ENCODE measurements around the gene CHD2.

CHD2 gene

DNA sequence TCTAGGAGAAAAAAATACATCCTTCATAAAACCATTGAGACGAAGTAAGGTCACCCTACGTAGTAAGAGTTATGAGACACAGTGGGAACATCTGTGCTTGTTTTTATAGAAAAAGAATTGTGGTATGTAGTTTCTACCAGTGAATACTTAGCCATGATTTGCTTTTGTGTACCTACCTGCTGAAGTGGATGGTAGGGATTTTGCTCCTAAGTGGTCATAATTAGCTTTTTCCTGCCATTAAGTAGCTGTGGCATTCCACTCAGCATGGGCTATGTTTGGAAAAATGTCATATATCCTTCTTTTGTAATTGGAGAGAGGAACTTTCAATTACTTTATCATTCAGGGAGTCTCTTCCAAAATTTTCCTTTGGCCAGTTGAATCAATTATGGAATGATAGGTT, 63.7 kb downstream of the CHD2 start:
- peak in 2 of 3 experiments; percentile 10 to 71 for DNase-seq

DNA sequence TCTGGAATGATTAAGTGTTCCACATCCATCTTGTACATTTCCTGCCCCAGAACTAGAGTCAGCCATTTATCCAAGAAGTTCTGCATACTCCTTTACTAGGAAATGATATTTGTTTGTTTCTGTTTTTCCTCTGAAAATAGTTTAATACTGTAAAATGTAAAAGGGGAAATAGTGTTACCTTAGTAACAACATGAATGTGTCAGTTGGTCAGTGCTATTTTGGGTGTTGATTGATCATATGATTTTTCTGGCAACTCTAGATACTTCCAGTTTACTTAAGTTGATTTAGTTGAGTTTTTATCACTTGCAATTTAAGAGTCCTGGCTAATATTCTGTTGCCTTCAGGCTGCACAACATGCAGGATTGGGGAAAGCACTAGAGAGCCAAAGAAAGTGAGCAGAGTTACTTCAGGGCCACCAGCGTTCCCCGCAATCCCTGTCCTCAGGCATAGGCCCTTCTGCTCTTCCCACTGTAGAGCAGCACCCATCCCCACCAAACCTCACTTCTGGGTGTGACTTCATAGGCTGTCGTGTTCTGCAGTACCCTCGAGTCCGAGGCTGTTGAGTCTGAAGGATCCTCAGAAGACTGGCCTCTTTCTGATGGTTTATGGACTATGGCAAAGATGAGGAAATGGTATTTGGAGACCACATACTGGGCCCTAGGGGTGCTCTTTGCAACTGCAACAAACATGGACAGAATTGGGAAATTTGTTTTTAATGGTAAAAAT, 69.0 kb downstream of the CHD2 start:
- DNase-seq, result no peak

DNA sequence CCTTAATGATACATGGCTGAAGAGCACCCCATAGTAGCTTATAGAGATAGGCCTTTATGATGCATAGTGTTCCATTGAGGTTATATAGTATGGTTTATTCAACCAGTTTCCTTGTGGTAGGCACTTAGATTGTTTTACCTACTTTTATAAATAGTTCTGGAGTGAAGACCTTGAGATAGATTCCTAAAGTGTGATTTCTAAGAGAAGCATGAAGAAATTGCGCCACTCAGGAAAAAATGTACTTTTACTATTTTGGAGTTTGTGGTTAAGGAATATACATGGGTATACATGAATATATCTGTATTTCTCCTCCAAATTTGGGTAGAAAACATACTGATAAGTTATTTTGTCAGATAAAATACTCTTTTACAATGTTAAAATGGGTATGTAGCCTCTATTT, 70.5 kb downstream of the CHD2 start:
- no peak for DNase-seq

DNA sequence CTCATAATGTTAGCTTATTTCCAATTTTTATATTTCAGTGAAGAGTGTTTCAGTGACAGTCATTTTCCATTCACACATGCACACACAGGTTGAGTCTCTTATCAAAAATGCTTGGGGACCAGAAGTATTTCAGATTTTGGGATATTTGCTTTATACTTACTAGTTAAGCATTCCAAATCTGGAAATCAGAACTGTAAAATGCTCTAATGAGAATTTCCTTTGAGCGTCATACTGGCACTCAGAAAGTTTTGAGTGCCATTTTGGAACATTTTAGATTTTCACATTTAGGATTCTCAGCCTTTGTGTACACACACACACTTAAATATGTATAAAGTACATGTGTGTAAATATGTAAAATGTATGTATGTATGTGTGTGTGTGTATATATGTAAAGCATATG, 71.0 kb downstream of the CHD2 start:
- DNase-seq, result no peak

DNA sequence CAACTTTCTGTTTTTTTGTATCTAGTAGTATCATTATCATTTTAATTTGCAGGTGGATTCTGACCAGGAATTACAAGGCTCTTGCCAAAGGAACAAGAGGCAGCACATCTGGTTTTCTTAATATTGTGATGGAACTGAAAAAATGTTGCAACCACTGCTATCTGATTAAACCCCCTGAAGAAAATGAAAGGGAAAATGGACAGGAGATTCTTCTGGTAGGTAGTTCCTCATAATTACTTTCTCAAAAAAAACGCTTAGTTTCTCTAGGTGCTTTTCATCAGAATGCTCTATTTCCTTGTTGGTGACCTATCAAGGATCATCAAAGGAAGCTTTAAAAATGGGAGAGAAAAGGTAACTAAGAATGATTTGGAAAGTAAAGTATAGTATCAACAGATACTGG, 71.6 kb downstream of the CHD2 start:
- no peak for DNase-seq

DNA sequence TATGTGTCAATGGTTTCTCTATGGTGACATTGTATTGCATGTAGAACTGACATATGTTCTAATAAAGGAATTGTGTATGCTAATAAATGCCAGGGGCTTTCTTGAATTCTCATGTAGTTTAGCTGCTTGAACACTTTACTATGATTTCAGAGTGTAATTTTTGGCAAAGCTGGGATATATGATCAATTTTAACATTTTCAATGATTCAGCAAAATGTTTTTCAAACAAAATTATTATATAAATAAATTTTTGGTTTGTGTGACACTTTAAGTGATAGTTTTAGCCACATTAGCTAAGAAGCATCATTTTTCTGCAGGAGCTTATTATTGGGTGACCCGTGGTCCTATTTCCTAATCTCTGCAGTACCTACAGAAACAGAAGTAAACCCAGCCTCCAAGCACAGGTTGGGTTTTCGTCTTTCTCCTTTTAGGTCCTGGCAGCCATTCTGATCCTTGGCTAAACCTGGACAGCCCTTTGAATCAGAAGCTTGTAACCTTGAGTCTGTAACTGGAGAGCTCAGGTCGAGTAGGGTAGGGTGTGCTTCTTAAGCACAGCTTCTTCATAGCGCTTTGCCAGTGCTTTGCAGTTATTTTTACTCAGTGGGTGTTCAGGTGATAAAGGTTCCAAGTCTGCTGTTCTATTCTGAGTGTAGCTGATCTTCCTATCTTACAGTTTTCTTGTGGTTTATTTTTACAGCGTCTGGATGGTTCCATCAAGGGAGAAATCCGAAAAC, 74.2 kb downstream of the CHD2 start:
- no peak for DNase-seq

DNA sequence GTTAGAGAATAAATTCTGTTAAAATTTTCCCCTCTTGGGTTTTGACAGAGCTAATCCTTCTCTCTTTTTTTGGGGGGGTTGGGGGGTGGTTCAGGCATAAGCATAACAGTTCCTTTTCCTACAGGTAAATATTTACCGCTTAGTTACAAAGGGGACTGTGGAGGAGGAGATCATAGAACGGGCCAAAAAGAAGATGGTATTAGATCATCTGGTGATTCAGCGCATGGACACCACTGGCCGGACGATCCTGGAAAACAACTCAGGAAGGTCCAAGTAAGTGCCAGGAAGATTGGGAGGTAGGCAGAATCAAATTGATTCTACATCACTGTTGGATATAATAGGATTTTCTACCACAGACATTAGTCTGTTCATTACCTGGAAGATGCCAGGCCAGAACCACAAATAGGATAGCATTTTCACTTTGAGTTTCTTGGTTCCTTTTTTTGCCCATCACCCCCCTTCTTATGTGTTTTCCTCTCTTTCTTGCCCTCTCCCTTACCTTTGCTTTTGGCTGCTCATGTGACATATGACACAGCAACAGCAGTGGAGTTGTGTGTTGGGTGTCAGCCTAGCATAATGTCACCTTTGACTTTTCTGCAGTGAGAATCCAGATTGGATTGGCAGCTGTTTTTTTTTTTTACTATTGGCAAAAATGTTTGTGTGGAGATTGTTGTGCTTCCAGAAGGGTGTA, 79.0 kb downstream of the CHD2 start:
- DNase-seq, result no peak

DNA sequence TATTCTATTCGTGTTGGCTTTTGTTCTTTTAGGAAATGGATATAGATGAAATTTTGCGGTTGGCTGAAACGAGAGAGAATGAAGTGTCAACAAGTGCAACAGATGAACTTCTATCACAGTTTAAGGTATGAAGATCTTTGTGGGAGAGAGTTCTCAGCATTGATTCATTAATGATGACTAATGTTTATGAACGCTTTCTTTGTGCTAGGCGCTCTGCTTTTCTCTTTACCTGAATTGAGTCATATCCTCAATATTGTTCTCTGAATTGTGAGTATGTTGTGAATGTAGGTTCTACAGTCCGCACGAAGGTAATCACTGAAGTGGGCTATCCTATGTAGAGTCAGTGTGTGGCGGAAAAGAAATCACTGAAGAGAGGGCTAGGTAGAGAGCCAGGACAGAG, 81.2 kb downstream of the CHD2 start:
- no peak for DNase-seq

DNA sequence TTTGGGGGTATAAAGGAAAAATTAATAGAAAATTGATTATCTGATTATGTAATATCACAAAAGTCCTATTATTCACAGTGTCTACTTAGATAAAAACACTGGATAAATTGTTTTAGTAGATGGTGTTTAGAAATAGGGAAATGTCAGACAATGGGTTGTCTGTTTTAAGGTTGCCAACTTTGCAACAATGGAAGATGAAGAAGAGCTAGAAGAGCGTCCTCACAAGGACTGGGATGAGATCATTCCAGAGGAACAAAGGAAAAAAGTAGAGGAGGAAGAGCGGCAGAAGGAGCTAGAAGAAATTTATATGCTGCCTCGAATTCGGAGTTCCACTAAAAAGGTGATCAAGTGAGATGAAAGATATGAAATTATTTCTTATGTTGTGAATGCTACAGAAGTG, 84.0 kb downstream of the CHD2 start:
- no peak for DNase-seq

DNA sequence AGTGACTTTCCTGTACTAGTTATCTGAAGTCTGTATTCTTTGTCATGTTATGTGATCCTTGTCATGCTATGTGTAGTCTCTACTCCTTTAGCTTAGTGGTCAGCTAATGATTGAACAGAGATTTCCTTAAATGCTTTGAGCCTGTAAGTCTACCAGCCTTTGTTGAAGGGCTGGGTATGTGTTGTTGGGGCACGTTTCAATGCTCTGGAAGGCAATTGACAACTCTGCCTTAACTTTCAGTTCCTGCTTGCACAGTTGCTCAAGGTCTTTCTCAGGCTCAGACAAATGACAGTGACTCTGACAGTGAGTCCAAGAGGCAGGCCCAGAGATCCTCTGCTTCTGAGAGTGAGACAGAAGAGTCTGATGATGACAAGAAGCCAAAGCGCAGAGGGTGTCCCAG, 89.3 kb downstream of the CHD2 start:
- no peak for DNase-seq

DNA sequence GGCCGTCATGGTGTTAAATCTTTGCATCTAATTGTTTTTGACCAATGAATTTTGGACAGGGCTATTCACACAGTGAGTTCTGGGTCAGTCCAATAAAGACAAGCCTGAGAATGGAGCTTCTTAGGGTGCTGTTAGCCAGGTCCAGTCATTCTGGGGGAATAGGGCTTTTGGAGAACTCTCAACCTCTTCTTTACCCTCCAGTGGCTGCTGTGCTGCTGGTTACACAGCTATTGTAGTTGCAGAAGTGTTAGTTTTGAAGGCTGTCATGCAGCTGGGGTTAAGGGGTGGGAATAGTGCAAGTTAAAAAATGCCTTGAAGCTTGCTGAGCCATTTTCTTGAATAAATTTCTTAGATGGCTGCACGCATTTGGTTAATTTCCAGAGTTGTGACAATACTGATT, 89.9 kb downstream of the CHD2 start:
- no peak for DNase-seq

DNA sequence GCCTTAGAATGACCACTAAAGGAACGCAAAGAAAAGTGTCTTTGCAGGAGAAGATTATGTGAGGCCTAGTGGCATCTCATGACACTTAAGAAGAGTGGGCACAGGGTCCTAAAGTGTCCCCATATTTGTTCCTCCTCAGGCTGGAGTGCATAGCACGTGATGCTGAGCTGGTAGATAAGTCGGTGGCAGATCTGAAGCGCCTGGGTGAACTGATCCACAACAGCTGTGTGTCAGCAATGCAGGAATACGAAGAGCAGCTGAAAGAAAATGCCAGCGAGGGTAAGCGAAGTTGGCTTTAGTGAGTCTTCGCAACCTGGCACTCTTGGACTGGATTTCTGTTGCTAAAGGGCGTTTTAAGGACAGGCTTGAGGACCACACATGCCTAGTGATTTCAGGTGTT, 92.6 kb downstream of the CHD2 start:
- DNase-seq, result no peak

DNA sequence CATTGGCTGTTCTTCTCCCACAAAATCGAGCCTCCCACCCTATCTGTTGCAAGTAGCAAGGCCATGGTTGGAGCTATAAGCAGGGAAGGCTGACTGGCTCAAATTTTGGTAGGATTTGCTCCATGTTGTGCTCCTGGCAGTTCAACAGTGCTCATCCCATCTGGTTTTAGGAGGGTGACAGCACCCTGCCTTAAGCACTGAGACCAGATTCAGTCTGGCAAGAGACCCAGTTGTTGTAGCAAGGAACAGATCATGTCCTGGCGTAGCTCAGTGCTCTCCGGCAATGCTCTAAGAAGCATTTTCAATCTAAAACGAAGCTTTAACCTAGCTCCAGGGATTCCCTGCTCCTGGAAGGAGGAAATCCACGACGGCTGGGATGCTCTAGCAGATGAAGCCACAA, 97.7 kb downstream of the CHD2 start:
- no peak for DNase-seq

DNA sequence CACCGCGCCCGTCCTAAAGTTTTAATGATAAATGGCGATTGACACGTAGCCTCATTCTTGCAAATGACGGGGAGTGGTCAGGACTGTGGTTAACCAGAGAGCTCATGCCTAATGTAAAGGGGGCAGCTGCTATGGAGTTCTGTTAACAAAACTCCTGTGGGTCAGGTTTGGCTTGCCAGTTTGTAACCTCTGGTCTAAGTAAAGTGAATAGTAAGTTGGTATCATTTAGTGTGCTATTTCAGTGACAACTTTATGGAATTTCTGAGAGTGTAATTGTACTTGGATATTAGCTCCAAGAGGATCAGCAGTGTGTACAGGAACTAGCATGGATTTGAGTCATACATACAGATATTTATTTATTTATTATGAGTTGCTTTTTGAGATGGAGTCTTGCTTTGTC, 101.0 kb downstream of the CHD2 start:
- no peak for DNase-seq

DNA sequence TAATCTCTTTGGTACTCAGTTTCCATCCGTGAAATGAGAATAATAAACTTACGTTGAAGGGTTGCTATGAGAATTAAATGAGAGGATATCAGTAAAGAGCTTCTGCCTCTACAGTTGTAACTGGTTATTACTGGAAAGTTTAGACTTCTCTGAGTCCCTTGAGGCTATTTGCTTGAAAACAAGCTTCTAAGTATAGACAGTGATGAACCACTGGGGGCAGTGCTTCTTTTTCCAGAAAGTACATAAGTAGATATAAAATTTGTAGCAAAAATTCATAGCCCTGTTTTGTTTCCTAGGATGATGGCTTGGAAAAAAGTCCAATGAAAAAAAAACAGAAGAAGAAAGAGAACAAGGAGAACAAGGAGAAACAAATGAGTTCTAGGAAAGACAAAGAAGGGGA, 101.8 kb downstream of the CHD2 start:
- no peak for DNase-seq

DNA sequence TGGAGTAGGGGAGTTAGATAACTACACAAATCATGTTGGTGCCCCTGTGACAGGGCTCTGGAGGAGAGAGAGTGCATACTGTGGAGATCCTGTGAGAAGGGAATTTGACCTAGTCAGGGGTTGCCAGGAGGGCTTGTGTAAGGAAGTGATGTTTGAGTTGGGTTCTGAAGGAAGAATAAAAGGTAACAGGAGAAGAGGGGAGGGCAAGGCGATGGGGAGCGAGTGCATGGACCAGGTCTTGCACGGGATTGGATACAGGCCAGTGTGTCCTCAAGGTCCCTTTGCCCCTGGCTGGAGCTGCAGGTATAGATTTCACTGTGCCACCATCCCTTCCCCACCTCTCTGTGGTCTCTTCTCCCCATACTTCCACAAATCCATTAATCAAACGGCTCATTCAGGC, 105.0 kb downstream of the CHD2 start:
- no peak for DNase-seq

DNA sequence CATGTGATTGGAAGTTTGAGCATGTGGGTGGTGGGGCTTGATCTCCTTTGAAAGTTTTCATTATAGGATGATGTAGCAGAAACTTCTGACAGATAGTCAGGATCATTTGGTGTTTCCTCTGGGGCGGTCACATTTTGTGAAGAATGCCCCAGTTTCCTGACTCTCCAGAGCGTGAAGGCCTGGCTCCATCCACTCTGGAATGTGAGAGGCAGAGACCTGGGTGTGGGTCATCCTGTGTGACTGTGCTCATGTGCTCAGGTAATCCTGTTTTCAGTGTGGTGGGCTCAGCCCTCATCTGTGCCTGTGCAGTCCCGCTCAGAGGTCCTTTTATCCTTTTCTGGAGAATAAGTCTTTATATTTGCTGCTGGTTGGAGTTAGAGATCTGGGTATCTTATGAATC, 107.9 kb downstream of the CHD2 start:
- DNase-seq, result no peak

DNA sequence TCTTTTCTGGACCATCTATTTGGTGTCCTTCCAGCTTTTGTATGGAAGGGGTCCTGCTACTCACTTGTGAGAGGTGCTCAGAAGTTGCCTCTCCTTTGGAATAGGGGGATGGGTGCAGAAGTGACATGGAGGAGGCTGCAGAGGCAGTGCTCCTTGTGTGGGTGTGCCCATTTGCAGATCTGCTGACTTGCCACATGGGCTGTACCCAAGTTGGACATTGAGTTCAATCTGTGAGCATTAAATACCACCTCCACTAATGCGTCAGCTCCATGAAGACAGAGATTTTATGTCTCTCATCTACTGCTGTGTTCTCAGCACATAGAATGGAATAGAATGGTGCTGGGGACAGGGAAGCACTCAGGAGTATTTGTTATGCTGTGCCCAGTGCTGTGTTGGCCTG, 112.7 kb downstream of the CHD2 start:
- no peak for DNase-seq

DNA sequence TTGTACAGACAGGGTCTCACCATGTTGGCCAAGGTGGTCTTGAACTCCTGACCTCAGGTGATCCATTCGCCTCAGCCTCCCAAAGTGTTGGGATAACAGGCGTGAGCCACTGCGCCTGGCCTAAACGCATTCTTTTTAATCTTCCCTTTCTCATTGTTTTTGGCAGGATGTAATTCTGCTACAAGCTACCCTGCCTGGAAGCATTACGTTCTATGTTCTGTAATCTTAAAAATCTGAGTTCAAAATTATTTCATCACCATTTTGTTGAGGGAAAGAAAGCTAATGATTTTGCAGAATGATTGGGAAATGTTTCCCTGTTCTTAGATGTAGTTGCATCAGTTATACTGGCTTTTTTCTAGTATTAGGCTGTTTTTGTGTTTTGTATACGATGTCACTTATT, 117.4 kb downstream of the CHD2 start:
- no peak for DNase-seq

DNA sequence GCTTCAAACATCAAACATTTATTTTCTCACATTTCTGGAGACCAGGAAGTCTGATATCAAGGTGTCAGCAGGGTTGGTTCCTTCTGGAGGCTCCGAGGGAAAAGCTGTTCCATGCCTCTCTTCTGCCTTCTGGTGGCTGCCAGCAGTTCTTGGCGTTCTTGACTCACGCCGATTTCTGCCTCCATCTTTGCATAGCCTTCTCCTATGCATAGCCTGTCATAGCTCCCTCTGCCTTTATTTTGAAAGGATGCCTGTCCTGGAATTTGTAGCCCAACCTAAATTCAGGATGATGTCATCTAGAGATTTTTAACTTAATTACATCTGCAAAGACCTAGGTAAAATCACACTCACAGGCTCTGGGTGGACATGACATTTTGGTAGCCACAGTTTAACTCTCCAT, 118.5 kb downstream of the CHD2 start:
- peak in 1 of 3 experiments; percentile 45 for DNase-seq

DNA sequence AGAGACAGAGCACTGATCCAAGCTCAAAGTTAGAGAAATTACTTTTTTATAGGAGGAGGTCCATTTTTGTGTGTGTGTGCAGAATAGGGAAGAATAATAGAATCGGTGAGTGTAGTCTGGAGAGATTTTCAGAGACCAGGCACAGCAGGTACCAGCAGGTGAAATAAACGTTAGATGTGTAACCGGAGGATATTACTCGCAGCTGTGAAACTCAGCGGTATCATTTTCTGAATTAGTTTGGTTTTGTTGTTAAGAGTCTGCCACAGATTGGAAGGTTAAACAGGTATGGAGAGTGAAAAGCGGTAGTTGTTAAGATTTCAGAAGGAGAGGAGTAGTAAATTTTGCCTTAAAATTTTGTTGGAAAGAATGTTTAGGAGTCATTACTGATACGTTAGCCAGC, 119.0 kb downstream of the CHD2 start:
- DNase-seq, result no peak

DNA sequence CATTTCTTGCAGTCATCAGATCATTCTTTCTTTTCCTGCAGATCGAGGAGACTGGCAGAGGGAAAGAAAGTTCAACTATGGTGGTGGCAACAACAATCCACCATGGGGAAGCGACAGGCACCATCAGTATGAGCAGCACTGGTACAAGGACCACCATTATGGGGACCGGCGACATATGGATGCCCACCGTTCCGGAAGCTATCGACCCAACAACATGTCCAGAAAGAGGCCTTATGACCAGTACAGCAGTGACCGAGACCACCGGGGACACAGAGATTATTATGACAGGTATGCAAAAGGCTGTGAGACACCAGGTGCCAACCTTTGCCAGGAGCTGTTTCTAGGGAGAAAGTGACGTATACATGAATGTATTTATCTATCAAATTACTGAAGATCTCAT, 119.8 kb downstream of the CHD2 start:
- no peak for DNase-seq

DNA sequence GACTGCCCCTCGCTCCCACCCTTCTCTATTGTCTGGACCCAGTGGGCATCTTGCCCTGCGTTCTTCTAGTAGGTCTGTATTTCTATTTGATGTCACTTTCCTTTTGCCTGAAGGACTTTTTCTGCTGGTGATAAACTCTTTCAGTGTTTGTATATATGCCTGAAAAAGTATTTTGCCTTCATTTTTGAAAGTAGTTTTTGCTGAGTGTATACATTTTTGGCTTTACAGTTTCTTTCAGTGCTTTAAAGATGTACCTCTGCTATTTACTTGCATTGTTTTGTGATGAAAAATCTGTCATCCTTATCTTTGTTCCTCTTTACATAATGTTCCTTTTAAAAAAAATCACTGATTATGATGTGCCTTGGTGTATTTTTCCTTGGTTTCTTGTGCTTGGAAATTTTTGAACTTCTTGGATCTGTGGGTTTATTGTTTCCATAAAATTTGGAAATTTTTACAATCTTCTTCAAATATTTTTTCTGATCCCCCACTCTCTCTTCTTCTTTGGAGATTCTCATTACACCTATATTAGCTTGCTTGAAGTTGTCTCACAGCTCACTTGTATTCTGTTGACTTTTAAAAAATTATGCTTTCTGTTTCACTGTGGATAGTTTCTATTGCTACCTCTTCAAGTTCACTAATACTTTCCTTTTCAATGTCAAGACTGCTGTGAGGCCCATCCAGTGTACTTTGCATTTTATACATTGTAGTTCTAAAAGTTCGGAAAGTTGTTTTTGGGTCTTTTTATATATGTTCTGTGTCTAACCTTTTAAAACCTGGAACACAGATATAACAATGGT, 121.0 kb downstream of the CHD2 start:
- DNase-seq, result no peak

Data from NCI-H1417 (cell line).